Sigmoid colon (tissue), 4 donors: Measurements from ENCODE around the gene PDS5A.

Source experiments
- CTCF ChIP-seq, 4 experiments: fragments of 450-650 bp in 3 of 4; fragments of 200-600 bp in 1 of 4; IDR thresholded peaks; one replicate each; pipeline ENCODE4 v1.5.1; 2016 to 2019; ENCODE audit warnings: antibody characterized with exemption in 4 of 4, mild to moderate bottlenecking in 3 of 4, moderate library complexity in 2 of 4
- EP300 ChIP-seq, 4 donors: sonication (generic); formaldehyde crosslinking; IDR thresholded peaks; one replicate each; pipeline ENCODE4 v1.6.1; 2017; ENCODE audit warnings: antibody characterized with exemption in 4 of 4
- POLR2AphosphoS5 ChIP-seq, 4 donors: sonication (generic); formaldehyde crosslinking; IDR thresholded peaks; one replicate each; pipeline ENCODE4 v1.6.1; 2017; ENCODE audit warnings: antibody characterized with exemption in 4 of 4

- TF ChIP-seq POLR2AphosphoS5 (IDR thresholded peaks at IDR 0.05) (no peak), CTCF (IDR thresholded peaks at IDR 0.05) (no peak), EP300 (IDR thresholded peaks at IDR 0.05) (no peak)
Observed at GRCh38 chr4:39947417-39947816, 30.3 kb downstream of the PDS5A start.
